Stimulated activated CD4-positive, alpha-beta T cell treated with anti-CD3 and anti-CD28 coated beads, Interleukin-15, amount 100 ng/mL, for 48 hours (primary cell): ENCODE data around the gene PLEKHA5.
"Not testable (repeated sequence)": the region's sequence is repeated elsewhere in the genome, so short reads cannot be mapped to it uniquely, and the experiment has no call there.

ENCODE experiments used
- DNase-seq, 2 donors: peaks; one replicate each; pipeline ENCODE4 v3.0.0-alpha.2; 2020; ENCODE audit warnings: low read depth in 2 of 2

PLEKHA5 gene

DNA sequence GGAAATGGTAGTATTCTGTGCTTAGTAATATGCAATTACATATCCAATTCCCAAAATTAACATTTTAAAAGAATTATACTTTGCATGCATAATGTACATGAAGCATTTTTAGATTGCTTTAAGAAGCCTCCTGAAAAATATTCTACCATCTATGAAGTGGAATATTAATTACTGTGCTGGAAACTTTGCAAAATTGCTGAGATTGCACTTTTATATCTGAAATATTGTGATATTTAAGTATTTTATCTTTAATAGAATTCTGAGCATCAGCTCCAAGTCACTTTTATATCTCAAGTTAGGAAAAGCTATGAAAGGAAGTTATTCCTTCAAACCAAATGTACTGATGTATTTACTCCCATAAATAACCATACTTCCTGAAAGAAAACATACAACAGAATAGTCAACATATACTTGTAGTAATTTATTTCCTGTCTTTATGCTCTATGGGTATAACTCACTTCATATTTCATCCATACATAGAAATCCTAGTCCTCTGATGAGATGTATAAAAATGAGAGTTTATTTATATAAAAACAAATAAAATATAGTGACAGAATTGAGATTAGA is 152.7 kb downstream of the PLEKHA5 start:
- no peak for DNase-seq

DNA sequence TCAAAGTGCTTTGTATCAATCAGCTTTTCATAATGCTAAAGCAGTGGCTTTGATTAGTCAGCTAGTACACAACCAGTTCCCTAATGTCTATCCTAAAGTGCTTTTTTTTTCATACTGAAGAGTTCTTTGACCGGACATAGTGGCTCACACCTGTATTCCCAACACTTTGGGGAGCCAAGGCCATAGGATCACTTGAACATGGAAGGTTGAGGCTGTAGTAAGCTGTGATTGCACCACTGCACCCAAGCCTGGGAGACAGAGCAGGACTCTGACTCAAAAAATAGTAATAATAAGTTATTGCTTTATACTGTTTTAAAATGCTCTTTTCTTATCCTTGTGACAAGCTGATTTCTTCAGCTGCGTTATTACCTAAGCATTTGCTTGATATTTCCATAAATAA is 155.1 kb downstream of the PLEKHA5 start:
- DNase-seq: no peak

DNA sequence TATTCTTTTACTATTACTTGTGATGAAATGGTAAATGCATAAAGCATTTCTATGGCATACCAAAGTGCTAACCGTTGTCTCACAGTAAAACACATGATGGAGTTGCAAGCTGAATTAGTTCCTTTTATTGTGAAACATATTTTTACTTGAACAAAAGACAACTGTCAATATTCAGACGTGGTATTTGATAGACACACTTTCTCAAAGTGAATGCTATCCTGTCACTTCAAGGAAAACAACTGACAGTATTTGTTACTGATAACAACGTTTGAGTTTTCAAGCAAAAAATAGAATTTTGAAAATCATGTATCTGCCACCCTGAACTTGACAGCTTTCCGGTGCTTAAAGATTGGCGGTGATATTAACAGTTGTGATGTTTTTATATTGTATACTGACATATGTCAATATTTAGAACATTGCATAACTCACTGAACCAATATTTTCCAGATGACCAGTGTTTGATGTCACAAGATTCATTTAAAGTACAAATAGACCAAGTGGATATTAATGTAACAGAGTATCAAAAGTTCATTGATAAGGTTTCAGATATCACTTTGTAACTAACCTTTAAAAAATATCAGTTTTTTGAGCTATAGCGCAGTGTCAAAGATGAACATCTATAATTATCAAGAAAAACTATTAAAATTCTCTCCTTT is 156.4 kb downstream of the PLEKHA5 start:
- DNase-seq: no peak

DNA sequence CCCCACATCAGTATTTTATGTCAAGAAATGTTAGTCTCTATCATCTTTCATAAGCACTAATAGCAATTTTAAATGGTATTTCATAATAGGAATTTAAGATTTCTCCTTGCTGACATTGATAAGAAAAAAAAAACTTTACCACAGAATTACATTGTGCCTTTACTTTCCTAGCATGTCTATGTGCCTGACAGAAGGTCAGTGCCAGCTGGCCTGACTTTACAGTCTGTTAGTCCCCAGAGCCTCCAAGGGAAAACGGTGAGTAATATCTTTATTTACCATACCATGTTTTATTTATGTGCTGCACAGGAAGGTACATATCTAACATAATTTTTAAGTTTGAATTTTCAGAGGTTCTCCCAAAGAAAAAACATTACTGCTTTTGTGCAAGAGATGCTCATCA is 157.8 kb downstream of the PLEKHA5 start:
- no peak for DNase-seq

DNA sequence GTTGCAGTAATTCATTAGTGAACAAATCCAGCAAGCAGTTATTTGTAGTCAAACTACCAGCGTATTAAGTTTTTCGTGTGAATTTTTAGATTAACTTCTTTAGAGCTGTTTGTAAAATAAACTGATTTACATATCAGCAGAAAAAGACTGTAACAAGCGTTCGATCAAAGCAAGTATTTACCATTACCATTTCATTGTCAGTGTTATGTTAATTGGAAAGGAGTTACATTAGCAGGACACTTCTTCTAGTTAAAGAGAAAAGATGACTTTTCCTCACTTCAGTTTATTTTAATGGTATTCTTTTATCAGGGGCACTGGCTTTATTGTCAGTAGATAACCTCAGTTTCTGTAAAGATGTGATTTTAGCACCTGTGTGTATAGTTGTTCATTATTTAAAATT is 158.6 kb downstream of the PLEKHA5 start:
- no peak for DNase-seq

DNA sequence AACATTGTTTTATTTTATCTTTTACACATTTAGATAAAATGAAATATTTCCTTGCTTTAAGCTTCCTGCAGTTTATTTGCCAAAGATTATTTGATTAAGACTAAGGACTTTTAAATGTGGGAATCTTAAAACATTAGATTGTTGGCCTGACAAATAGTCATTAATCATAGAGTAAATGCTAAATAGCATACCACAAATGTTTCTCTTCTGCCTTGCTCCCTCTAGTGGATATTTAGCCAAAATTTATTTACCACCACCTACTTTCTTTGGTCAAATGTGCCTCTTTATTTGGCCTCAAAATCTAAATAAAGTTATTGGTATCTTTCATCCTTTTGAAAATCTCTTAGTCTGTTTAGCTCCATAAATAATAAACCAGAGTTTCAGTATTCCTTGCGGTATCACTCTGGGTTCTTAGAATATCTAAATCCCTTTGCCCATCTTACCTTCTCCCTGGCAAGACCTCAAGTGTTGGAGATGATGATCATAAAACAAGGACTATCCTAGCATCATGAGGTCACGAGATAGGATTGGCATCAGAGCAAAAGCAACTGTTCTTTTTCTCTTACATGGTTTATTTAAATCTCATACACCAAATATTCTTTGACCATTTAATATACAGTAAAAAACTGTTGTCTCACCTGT is 159.2 kb downstream of the PLEKHA5 start:
- no peak for DNase-seq

DNA sequence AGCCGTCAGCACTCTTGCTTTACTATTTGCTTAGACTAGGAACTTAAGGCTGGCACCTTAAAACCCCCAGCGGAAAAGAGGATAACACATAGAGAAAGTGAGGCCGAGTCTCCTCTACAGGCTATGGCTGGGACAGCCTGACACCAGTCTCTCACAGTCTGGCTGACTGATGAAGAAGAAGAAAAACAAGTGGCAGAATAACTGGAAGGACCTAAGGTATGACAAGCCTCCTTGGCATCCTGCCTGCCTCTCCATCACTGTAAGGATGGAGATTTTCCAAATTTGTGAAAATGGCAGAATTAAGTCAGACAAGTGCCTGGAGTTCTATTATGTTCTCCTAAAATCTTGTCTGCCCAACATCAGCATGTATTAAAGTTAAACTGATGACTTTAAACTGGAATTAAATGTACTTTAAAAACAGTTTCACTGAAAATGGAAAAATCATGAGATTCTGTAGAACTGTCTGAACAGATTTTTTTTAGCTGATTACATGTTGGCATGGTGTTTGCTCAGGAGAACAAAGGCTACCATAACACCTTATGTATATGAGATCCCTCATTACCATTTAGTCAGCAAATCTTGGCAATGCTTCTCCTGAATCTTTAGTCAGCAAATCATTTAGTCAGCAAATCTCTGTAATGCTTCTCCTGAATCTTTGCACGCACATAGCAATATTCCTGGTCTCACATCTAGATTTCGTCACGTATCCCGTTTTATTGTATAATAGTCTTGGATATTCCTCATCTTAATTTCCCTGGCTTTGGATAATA is 169.5 kb downstream of the PLEKHA5 start:
- DNase-seq: no peak

DNA sequence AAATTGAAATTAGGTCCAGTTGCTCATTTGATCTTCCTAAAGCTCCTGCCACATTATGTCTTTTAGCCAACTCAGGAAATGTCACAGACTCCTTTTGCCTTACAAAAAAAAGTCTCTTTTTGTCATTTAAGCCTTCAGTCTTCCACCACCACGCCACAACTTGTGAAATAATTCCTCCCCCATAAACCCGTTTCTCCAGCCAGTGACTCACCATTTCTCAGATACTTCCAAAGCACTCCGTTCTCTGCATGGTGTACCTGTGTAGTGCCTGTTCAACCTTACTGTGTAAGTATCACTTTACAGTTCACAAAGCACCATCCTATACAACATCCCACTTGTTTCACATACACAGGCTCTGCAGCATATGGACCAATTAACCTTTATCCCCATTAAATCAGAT is 170.2 kb downstream of the PLEKHA5 start:
- DNase-seq: no peak

DNA sequence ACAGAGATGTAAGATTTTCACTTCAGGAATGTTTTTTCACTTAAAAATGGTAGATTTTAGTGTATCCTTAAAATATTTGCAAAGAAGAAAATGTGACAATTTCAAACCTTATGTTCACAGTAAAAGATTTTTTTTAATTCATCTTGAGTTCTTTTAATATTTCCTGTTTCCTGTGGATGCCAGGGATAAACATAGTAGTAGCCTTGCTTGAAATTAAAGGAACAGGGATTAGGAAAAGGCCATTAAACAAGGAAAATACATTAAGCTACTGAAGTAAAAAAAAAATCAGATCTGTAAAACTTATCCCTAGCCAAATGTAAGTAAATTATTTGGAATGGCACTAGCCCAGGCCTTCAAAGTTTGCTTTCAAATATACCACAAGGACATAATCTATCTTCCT is 171.7 kb downstream of the PLEKHA5 start:
- no peak for DNase-seq

DNA sequence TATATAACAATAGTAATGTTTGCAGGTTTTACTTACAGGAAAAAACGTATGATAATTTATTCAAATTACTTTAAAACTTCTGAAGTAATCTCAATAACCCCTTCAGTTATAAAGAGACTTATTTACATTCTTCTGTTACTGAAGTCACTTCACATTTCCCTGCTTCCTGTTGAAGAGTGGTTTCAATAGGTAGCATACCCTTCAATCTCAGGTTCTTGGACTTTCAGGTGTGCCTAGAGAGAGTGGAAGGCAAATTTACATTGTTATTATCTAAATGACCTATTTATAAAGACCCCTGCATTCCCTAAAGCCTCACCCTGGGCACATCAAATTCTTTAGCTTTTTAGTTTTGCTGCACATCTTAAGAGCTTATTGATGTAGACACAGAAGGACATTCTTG is 172.2 kb downstream of the PLEKHA5 start:
- DNase-seq: no peak

DNA sequence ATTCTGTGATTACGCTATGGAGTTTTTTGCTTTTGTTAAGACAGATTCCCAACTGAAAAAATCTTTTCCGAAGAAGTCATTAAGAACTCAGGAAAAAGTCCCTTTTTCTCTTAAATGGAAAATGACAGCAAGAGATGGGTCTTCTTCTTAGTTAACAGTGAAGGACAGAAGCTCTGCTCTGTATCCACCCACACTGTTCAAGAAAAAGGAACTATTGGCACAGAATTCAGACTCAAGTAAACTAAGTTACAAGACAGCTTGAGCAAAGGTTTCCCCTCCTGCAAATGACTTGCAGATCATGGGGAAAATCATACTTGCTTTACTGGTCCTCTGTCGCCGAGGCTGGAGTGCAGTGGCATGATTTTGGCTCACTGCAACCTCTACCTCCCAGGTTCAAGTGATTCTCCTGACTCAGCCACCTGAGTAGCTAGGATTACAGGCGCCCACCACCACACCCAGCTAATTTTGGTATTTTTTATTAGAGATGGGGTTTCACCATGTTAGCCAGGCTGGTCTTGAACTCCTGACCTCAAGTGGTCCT is 172.6 kb downstream of the PLEKHA5 start:
- no peak for DNase-seq

DNA sequence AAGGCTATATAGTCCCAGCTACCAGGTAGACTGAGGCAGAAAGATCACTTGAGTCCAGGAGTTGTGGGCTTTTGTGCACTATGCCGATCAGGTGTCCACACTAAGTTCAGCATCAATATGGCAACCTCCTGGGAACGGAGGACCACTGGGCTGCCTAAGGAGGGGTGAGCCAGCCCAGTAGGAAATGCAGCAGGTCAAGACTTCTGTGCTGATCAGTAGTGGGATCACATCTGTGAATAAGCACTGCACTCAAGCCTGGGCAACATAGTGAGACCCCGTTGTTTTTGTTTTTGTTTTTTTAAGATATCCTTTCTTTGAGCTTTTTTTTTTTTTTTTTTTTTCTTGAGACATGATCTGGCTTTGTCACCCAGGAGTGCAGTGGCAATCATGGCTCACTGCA is 174.0 kb downstream of the PLEKHA5 start:
- no peak for DNase-seq

DNA sequence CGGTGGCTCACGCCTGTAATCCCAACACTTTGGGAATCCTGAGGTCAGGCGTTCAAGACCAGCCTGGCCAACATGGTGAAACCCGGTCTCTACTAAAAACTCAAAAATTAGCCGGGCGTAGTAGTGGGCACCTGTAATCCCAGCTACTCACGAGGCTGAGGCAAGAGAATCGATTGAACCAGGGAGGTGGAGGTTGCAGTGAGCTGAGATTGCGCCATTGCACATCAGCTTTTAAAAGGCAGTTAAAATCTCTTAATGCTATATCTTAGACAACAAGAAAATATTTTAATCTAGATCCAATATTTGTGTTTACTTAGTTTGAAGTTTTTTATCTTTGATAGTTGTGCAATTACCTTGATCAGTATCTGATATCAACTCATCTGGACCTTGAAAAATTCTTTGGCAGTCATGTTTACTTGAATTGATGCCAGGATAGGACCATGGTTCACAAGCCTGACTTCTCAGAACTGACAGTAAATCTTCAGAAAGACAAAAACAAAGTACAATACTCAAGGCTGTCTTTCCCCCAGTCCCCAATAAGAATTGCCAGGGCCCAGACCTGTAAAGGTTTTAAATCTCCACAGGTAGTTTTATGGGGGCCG is 174.7 kb downstream of the PLEKHA5 start:
- no peak for DNase-seq

DNA sequence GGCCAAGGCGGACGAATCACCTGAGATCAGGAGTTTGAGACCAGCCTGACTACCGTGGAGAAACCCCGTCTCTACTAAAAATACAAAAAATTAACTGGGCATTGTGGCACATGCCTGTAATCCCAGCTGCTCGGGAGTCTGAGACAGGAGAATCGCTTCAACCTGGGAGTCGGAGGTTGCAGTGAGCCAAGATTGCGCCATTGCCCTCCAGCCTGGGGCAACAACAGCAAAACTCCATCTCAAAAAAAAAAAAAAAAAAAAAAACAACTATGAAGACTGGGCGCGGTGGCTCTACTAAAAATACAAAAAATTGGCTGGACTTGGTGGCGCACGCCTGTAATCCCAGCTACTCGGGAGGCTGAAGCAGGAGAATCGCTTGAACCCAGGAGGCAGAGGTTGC is 176.1 kb downstream of the PLEKHA5 start:
- not testable (repeated sequence) for DNase-seq

DNA sequence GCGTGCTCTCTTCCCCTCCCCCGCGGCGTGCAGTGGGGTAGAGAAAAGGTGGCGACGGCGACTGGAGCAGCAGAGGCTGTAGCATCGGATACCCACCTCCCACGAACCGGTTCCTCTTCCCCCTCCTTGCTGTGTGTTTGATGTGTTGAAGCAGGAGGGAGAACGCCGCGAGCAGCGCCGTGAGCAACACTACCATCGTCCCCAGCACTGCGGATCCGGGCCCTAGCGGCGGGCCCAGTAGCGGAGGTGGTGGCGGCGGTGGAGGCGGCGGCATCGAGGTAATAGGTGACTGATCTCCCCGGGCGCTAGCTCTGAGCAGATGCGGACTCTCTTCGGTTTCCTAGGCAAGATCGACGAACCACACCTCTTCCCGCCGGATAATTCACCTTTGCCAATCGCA is 176.8 kb downstream of the PLEKHA5 start:
- no peak for DNase-seq

DNA sequence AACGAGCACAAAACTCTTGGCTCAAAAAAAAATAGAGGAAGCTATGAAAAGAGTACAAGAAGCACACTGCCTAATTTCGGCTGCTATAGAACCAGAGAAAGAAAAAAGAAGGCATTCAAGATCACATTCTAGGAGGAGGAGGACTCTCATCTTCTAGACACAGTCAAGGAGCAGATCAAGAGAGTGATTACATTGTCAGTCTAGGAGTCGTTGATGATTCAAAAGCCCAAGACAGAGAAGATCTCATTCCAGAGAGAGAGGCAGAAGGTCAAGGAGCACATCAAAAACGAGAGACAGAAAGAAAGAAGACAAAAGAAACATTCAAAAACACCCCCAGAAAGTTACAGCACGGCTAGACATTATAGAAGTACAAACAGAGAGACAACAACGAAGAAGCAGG is 177.9 kb downstream of the PLEKHA5 start:
- no peak for DNase-seq

DNA sequence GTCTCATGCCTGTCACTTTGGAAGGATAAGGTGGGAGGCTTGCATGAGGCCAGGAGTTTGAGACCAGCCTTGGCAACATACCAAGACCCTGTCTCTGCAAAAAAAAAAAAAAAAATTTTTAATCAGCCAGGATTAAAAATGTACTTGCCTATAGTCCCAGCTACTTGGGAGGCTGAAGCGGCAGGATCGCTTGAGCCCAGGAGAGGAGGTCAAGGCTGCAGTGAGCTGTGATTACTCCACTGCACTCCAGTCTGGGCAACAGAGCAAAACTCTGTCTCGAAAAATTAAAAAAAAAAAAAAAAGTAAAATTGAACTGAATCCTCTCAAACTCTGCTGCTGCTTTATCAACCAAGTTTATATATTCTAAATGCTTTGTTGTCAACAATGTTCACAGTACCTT is 181.6 kb downstream of the PLEKHA5 start:
- no peak for DNase-seq

DNA sequence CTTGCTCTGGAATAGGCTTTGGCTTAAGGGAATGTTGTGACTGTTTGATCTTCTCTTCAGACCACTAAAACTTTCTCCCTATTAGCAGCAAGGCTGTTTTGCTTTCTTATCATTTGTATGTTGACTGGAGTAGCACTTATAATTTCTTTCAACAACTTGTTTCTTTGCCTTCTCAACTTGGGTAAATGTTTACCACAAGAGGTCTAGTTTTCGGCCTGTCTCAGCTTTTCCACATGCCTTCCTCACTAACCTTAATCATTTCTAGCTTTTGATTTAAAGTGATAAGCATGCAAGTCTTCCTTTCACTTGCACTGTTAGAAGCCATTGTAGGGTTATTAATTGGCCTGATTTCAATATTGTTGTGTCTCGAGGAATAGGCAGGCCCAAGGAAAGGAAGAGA is 183.1 kb downstream of the PLEKHA5 start:
- DNase-seq: no peak

DNA sequence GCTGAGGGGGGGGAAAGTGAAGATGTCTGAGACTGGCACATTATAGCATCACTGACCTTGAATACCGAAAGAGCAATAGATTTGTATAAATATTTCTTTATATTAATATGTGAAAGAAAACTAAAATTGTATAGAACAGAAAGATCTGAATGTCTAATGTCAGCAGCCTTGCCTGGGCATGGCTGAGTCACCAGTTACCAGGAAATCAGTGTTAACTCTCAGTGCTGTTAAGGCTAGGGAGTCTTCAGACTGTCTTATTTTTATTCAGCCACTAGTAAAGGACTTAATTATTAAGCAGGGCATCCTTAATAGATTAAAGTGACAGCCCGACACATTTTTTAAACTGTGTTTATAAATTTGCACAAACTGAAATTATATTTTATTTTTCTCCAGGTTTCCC is 186.9 kb downstream of the PLEKHA5 start:
- DNase-seq: no peak

DNA sequence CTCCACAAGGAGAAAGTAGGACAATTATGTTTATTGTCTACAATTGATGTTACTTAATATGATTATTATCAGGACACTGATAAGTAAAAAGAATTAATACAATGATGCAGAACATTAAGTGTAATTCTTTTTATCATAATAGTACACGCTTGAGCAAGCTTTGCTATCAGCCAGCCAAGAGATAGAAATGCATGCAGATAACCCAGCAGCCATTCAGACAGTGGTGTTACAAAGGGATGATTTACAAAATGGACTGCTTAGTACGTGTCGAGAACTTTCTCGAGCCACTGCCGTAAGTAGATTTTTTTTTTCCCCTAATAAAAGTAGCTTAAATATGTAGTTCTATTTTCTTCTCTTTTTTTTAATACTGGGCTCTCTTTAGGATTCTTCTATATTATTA is 192.8 kb downstream of the PLEKHA5 start:
- DNase-seq: no peak

DNA sequence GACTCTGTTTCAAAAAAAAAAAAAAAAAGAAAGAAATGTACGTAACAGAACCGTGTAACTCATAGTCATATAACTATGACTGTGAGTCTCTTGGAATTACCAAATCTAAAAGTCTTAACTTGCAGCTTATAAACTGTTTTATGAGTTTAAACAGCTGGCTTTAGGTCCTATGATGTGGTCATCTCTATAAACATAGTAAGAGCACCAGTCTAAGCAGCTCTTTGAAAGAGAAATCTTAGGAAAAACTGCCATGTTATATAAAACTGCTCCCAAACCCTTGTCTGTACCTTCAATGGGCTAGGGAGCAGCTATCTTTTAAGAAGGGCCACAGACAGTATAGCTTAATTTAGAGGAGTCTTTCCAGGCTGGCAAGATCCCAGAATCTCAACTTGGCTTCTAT is 194.3 kb downstream of the PLEKHA5 start:
- DNase-seq: no peak

DNA sequence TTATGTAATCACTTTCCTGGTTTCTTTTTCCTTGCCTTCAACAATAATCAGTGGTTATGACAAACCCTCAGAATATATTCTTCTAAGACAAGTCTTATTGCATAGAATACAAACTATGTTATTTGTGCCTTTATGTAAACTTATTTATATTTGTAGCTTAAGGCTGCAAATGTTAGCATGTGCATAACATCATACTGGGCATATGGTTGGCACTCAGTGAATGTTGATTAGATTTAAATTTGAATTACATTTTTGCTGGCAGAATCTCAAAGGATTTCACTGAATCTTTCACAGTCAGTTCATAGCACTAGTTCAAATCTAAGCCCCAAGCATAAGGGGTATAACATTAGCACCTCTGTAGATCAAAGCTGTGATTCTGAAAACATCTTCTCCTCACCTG is 196.6 kb downstream of the PLEKHA5 start:
- DNase-seq: no peak
